WTC11 (cell line): Measurements from ENCODE around the gene COPB2. TPM values are rescaled to one million over a fixed set of nuclear protein-coding genes. Genes with fewer than 3 reads are reported as not detected.

Experiments used
- ATAC-seq: fragments of 200-7000 bp; cut with Tn5 transposase; 2 replicates; pipeline ENCODE4 v1.10.0; 2021; ENCODE audit warnings: mild to moderate bottlenecking, moderate library complexity
- CTCF ChIA-PET: fragments of 300-600 bp; sonication (Branson Sonifier 250); formaldehyde crosslinking; loops from one replicate; lab custom pipeline; 2021; ENCODE audit warnings: antibody characterized with exemption; lab: Charles Lee
- POLR2A ChIA-PET: fragments of 350-600 bp; sonication (Branson Sonifier 250); formaldehyde crosslinking; loops from one replicate; lab custom pipeline; 2021; ENCODE audit warnings: antibody characterized with exemption; lab: Charles Lee
- DNase-seq: peaks from one replicate; pipeline ENCODE4 v3.0.0; 2021; ENCODE audit warnings: low spot score
- H3K27ac Mint-ChIP-seq: 2 replicates; pipeline ENCODE4 v1.8.0; 2021; ENCODE audit warnings: mixed read lengths
- H3K27me3 Mint-ChIP-seq: 2 replicates; pipeline ENCODE4 v1.8.0; 2021; ENCODE audit warnings: low read depth, mild to moderate bottlenecking, moderate library complexity, mixed read lengths
- H3K36me3 Mint-ChIP-seq: 2 replicates; pipeline ENCODE4 v1.8.0; 2021; ENCODE audit warnings: mixed read lengths
- H3K4me1 Mint-ChIP-seq: 2 replicates; pipeline ENCODE4 v1.8.0; 2022; ENCODE audit warnings: mixed read lengths
- H3K4me3 Mint-ChIP-seq: 2 replicates; pipeline ENCODE4 v1.8.0; 2021; ENCODE audit warnings: mild to moderate bottlenecking, moderate library complexity, mixed read lengths
- H3K9me3 Mint-ChIP-seq: 2 replicates; pipeline ENCODE4 v1.8.0; 2021; ENCODE audit warnings: mixed read lengths
- FOXJ3 ChIP-seq: sonication (generic); formaldehyde crosslinking; IDR thresholded peaks from 2 replicates; pipeline ENCODE4 v1.9.0; 2021; ENCODE audit warnings: missing genetic modification reagents, mild to moderate bottlenecking, borderline replicate concordance
- MYBL2 ChIP-seq: sonication (generic); formaldehyde crosslinking; IDR thresholded peaks from 2 replicates; pipeline ENCODE4 v1.8.1; 2023; ENCODE audit warnings: mild to moderate bottlenecking, moderate library complexity, missing genetic modification reagents
- NFE2L1 ChIP-seq: sonication (generic); formaldehyde crosslinking; IDR thresholded peaks from 2 replicates; pipeline ENCODE4 v1.8.1; 2023; ENCODE audit warnings: missing genetic modification reagents
- NFYB ChIP-seq: sonication (generic); formaldehyde crosslinking; conservative IDR thresholded peaks from 2 replicates; pipeline ENCODE4 v1.8.0; 2022; ENCODE audit warnings: low read depth, missing genetic modification reagents
- NR1H2 ChIP-seq: sonication (generic); formaldehyde crosslinking; IDR thresholded peaks from 2 replicates; pipeline ENCODE4 v1.9.0; 2021; ENCODE audit warnings: mild to moderate bottlenecking, moderate library complexity, missing genetic modification reagents
- OVOL2 ChIP-seq: fragments of 250-450 bp; sonication (Bioruptor Pico); IDR thresholded peaks from 2 replicates; pipeline ENCODE4 v1.9.0; 2021; ENCODE audit warnings: mild to moderate bottlenecking, borderline replicate concordance
- RELA ChIP-seq: sonication (generic); formaldehyde crosslinking; IDR thresholded peaks from 2 replicates; pipeline ENCODE4 v1.8.1; 2022; ENCODE audit warnings: missing genetic modification reagents, mild to moderate bottlenecking, borderline replicate concordance
- ZBTB21 ChIP-seq: sonication (generic); formaldehyde crosslinking; IDR thresholded peaks from 2 replicates; pipeline ENCODE4 v1.8.1; 2023; ENCODE audit warnings: mild to moderate bottlenecking, missing genetic modification reagents, borderline replicate concordance
- ZNF138 ChIP-seq: sonication (generic); formaldehyde crosslinking; conservative IDR thresholded peaks from 2 replicates; pipeline ENCODE4 v1.8.1; 2022; ENCODE audit warnings: mild to moderate bottlenecking, moderate library complexity, missing genetic modification reagents
- ZNF263 ChIP-seq: sonication (generic); formaldehyde crosslinking; IDR thresholded peaks from 2 replicates; pipeline ENCODE4 v1.8.1; 2022; ENCODE audit warnings: low read depth, mild to moderate bottlenecking, moderate library complexity, missing genetic modification reagents
- ZNF416 ChIP-seq: fragments of 250-450 bp; sonication (Bioruptor Pico); IDR thresholded peaks from 2 replicates; pipeline ENCODE4 v1.9.0; 2021; ENCODE audit warnings: mild to moderate bottlenecking, inconsistent platforms
- total RNA-seq: library from RNA; stranded (reverse); gene quantifications from 3 replicates; pipeline ENCODE4 v1.2.3, GENCODE V29; 2021
- TF ChIP-seq, protein P1 (sequence below): sonication (generic); formaldehyde crosslinking; IDR thresholded peaks from 2 replicates; pipeline ENCODE4 v1.8.1; 2022; ENCODE audit warnings: low read depth, mild to moderate bottlenecking, moderate library complexity, missing genetic modification reagents, borderline replicate concordance
- TF ChIP-seq, protein P2 (sequence below): fragments of 250-450 bp; sonication (Bioruptor Pico); IDR thresholded peaks from 2 replicates; pipeline ENCODE4 v1.9.0; 2021; ENCODE audit warnings: mild to moderate bottlenecking
- TF ChIP-seq, protein P3 (sequence below): sonication (generic); formaldehyde crosslinking; IDR thresholded peaks from 2 replicates; pipeline ENCODE4 v1.8.0; 2022; ENCODE audit warnings: mild to moderate bottlenecking, missing genetic modification reagents
- TF ChIP-seq, protein P4 (sequence below): sonication (generic); formaldehyde crosslinking; IDR thresholded peaks from 2 replicates; pipeline ENCODE4 v1.8.0; 2023; ENCODE audit warnings: missing genetic modification reagents, mild to moderate bottlenecking, borderline replicate concordance
- TF ChIP-seq, protein P5 (sequence below): sonication (generic); formaldehyde crosslinking; IDR thresholded peaks from 2 replicates; pipeline ENCODE4 v1.8.1; 2023; ENCODE audit warnings: mild to moderate bottlenecking, missing genetic modification reagents, moderate library complexity
- TF ChIP-seq, protein P6 (sequence below): fragments of 200-600 bp; IDR thresholded peaks from 2 replicates; pipeline ENCODE4 v1.8.0; 2022; ENCODE audit warnings: antibody characterized with exemption
- TF ChIP-seq, protein P7 (sequence below): fragments of 250-450 bp; sonication (Bioruptor Pico); IDR thresholded peaks from 2 replicates; pipeline ENCODE4 v1.9.0; 2021; ENCODE audit warnings: mild to moderate bottlenecking, borderline replicate concordance
- TF ChIP-seq, protein P8 (sequence below): sonication (generic); formaldehyde crosslinking; IDR thresholded peaks from 2 replicates; pipeline ENCODE4 v1.8.0; 2022; ENCODE audit warnings: missing genetic modification reagents

The COPB2 gene
- total RNA-seq, 1 experiment from 2014 or later, result 141 TPM

DNA sequence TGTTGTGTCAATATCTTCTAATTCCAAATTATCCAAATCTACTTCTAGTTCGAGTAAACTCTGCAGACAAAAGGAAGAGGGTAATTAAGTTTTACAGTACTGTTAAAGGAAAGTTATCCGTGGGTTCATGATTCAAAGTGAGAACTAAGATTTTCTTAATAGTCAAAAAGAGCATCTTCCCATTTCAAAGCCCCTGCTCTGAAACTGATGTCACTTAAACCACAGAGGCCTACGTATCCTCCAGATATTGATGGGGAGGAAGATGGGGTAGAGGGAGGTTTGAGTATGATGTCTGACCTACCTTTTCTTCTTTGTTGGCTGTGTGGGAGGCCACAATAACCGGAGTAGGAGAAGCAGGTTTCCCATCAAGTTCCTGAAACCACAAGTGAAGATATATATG is 31.5 kb downstream of the COPB2 start:
- no peak overlapping the region for H3K4me3 Mint-ChIP-seq
- POLR2A ChIA-PET, result no interaction called here

More for the DNA sequence above, 31.5 kb downstream of the COPB2 start:
- Mint-ChIP-seq H3K36me3 (peaks cover 77% of the 10 kb centered on the region), H3K4me1 (no peaks in the 10 kb centered on the region)
- CTCF ChIA-PET, result no interaction called here
- no peak for DNase-seq
- TF ChIP-seq OVOL2 (no peak), NFYB (CRISPR knock-in tag) (no peak), ZBTB21 (CRISPR knock-in tag) (no peak), NR1H2 (CRISPR knock-in tag) (no peak), MYBL2 (CRISPR knock-in tag) (no peak), ZNF416 (CRISPR knock-in tag) (no peak), FOXJ3 (no peak), RELA (CRISPR knock-in tag) (no peak), ZNF138 (CRISPR knock-in tag) (no peak), NFE2L1 (CRISPR knock-in tag) (no peak), ZNF263 (CRISPR knock-in tag) (no peak)
- TF ChIP-seq, protein P1, sequence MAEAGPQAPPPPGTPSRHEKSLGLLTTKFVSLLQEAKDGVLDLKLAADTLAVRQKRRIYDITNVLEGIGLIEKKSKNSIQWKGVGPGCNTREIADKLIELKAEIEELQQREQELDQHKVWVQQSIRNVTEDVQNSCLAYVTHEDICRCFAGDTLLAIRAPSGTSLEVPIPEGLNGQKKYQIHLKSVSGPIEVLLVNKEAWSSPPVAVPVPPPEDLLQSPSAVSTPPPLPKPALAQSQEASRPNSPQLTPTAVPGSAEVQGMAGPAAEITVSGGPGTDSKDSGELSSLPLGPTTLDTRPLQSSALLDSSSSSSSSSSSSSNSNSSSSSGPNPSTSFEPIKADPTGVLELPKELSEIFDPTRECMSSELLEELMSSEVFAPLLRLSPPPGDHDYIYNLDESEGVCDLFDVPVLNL (CRISPR knock-in tag), result no peak
- TF ChIP-seq, protein P2, sequence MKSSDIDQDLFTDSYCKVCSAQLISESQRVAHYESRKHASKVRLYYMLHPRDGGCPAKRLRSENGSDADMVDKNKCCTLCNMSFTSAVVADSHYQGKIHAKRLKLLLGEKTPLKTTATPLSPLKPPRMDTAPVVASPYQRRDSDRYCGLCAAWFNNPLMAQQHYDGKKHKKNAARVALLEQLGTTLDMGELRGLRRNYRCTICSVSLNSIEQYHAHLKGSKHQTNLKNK (CRISPR knock-in tag), result no peak
- TF ChIP-seq, protein P3, sequence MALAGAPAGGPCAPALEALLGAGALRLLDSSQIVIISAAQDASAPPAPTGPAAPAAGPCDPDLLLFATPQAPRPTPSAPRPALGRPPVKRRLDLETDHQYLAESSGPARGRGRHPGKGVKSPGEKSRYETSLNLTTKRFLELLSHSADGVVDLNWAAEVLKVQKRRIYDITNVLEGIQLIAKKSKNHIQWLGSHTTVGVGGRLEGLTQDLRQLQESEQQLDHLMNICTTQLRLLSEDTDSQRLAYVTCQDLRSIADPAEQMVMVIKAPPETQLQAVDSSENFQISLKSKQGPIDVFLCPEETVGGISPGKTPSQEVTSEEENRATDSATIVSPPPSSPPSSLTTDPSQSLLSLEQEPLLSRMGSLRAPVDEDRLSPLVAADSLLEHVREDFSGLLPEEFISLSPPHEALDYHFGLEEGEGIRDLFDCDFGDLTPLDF (CRISPR knock-in tag), result no peak
- TF ChIP-seq, protein P4, sequence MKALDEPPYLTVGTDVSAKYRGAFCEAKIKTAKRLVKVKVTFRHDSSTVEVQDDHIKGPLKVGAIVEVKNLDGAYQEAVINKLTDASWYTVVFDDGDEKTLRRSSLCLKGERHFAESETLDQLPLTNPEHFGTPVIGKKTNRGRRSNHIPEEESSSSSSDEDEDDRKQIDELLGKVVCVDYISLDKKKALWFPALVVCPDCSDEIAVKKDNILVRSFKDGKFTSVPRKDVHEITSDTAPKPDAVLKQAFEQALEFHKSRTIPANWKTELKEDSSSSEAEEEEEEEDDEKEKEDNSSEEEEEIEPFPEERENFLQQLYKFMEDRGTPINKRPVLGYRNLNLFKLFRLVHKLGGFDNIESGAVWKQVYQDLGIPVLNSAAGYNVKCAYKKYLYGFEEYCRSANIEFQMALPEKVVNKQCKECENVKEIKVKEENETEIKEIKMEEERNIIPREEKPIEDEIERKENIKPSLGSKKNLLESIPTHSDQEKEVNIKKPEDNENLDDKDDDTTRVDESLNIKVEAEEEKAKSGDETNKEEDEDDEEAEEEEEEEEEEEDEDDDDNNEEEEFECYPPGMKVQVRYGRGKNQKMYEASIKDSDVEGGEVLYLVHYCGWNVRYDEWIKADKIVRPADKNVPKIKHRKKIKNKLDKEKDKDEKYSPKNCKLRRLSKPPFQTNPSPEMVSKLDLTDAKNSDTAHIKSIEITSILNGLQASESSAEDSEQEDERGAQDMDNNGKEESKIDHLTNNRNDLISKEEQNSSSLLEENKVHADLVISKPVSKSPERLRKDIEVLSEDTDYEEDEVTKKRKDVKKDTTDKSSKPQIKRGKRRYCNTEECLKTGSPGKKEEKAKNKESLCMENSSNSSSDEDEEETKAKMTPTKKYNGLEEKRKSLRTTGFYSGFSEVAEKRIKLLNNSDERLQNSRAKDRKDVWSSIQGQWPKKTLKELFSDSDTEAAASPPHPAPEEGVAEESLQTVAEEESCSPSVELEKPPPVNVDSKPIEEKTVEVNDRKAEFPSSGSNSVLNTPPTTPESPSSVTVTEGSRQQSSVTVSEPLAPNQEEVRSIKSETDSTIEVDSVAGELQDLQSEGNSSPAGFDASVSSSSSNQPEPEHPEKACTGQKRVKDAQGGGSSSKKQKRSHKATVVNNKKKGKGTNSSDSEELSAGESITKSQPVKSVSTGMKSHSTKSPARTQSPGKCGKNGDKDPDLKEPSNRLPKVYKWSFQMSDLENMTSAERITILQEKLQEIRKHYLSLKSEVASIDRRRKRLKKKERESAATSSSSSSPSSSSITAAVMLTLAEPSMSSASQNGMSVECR (CRISPR knock-in tag), result no peak
- TF ChIP-seq, protein P5, sequence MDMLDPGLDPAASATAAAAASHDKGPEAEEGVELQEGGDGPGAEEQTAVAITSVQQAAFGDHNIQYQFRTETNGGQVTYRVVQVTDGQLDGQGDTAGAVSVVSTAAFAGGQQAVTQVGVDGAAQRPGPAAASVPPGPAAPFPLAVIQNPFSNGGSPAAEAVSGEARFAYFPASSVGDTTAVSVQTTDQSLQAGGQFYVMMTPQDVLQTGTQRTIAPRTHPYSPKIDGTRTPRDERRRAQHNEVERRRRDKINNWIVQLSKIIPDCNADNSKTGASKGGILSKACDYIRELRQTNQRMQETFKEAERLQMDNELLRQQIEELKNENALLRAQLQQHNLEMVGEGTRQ (CRISPR knock-in tag), result no peak
- TF ChIP-seq, protein P6, sequence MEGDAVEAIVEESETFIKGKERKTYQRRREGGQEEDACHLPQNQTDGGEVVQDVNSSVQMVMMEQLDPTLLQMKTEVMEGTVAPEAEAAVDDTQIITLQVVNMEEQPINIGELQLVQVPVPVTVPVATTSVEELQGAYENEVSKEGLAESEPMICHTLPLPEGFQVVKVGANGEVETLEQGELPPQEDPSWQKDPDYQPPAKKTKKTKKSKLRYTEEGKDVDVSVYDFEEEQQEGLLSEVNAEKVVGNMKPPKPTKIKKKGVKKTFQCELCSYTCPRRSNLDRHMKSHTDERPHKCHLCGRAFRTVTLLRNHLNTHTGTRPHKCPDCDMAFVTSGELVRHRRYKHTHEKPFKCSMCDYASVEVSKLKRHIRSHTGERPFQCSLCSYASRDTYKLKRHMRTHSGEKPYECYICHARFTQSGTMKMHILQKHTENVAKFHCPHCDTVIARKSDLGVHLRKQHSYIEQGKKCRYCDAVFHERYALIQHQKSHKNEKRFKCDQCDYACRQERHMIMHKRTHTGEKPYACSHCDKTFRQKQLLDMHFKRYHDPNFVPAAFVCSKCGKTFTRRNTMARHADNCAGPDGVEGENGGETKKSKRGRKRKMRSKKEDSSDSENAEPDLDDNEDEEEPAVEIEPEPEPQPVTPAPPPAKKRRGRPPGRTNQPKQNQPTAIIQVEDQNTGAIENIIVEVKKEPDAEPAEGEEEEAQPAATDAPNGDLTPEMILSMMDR, result no peak
- TF ChIP-seq, protein P7, sequence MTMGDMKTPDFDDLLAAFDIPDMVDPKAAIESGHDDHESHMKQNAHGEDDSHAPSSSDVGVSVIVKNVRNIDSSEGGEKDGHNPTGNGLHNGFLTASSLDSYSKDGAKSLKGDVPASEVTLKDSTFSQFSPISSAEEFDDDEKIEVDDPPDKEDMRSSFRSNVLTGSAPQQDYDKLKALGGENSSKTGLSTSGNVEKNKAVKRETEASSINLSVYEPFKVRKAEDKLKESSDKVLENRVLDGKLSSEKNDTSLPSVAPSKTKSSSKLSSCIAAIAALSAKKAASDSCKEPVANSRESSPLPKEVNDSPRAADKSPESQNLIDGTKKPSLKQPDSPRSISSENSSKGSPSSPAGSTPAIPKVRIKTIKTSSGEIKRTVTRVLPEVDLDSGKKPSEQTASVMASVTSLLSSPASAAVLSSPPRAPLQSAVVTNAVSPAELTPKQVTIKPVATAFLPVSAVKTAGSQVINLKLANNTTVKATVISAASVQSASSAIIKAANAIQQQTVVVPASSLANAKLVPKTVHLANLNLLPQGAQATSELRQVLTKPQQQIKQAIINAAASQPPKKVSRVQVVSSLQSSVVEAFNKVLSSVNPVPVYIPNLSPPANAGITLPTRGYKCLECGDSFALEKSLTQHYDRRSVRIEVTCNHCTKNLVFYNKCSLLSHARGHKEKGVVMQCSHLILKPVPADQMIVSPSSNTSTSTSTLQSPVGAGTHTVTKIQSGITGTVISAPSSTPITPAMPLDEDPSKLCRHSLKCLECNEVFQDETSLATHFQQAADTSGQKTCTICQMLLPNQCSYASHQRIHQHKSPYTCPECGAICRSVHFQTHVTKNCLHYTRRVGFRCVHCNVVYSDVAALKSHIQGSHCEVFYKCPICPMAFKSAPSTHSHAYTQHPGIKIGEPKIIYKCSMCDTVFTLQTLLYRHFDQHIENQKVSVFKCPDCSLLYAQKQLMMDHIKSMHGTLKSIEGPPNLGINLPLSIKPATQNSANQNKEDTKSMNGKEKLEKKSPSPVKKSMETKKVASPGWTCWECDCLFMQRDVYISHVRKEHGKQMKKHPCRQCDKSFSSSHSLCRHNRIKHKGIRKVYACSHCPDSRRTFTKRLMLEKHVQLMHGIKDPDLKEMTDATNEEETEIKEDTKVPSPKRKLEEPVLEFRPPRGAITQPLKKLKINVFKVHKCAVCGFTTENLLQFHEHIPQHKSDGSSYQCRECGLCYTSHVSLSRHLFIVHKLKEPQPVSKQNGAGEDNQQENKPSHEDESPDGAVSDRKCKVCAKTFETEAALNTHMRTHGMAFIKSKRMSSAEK (CRISPR knock-in tag), result no peak
- TF ChIP-seq, protein P8, sequence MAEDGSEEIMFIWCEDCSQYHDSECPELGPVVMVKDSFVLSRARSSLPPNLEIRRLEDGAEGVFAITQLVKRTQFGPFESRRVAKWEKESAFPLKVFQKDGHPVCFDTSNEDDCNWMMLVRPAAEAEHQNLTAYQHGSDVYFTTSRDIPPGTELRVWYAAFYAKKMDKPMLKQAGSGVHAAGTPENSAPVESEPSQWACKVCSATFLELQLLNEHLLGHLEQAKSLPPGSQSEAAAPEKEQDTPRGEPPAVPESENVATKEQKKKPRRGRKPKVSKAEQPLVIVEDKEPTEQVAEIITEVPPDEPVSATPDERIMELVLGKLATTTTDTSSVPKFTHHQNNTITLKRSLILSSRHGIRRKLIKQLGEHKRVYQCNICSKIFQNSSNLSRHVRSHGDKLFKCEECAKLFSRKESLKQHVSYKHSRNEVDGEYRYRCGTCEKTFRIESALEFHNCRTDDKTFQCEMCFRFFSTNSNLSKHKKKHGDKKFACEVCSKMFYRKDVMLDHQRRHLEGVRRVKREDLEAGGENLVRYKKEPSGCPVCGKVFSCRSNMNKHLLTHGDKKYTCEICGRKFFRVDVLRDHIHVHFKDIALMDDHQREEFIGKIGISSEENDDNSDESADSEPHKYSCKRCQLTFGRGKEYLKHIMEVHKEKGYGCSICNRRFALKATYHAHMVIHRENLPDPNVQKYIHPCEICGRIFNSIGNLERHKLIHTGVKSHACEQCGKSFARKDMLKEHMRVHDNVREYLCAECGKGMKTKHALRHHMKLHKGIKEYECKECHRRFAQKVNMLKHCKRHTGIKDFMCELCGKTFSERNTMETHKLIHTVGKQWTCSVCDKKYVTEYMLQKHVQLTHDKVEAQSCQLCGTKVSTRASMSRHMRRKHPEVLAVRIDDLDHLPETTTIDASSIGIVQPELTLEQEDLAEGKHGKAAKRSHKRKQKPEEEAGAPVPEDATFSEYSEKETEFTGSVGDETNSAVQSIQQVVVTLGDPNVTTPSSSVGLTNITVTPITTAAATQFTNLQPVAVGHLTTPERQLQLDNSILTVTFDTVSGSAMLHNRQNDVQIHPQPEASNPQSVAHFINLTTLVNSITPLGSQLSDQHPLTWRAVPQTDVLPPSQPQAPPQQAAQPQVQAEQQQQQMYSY (CRISPR knock-in tag), result no peak
- TF ChIP-seq, all 79 proteins: peak for 0
- Mint-ChIP-seq H3K9me3 (no peaks in the 10 kb centered on the region), H3K27me3 (no peaks in the 10 kb centered on the region), H3K27ac (no peak overlapping the region)
- no peak for ATAC-seq
